Transverse colon (tissue), 4 donors: ENCODE results near the gene PSMB3. TPM values are rescaled to one million over a fixed set of nuclear protein-coding genes. Genes with fewer than 3 reads are reported as not detected.

ENCODE experiments used
- DNase-seq: peaks from one replicate; pipeline ENCODE4 v3.0.0-alpha.2; 2019
- H3K27ac ChIP-seq, 4 donors: fragments of 200-600 bp; sonication (generic); 2 replicates each; pipeline ENCODE4 v1.5.1; 2016 to 2018; ENCODE audit warnings: inconsistent platforms in 4 of 4
- H3K27me3 ChIP-seq: fragments of 200-600 bp; sonication (generic); 2 replicates; pipeline ENCODE4 v1.5.1; 2017; ENCODE audit warnings: inconsistent platforms
- H3K36me3 ChIP-seq, 4 donors: fragments of 200-600 bp; sonication (generic); 2 replicates each; pipeline ENCODE4 v1.5.1; 2017 to 2019; ENCODE audit warnings: inconsistent platforms in 4 of 4
- H3K4me1 ChIP-seq, 4 donors: fragments of 200-600 bp; sonication (generic); 2 replicates each; pipeline ENCODE4 v1.5.1; 2017 to 2020; ENCODE audit warnings: inconsistent platforms in 4 of 4
- H3K4me3 ChIP-seq, 4 donors: fragments of 200-600 bp; sonication (generic); 1 replicate in 1 of 4; 2 replicates in 3 of 4; pipeline versions ENCODE4 v1.5.1 to v1.6.1; 2017 to 2019; ENCODE audit warnings: inconsistent platforms in 4 of 4
- H3K9me3 ChIP-seq, 2 donors: fragments of 200-600 bp; sonication (generic); 2 replicates each; pipeline ENCODE4 v1.5.1; 2017 to 2019; ENCODE audit warnings: inconsistent platforms in 2 of 2
- EP300 ChIP-seq: sonication (generic); formaldehyde crosslinking; IDR thresholded peaks from one replicate; pipeline ENCODE4 v1.6.1; 2017; ENCODE audit warnings: antibody characterized with exemption, low read depth
- POLR2A ChIP-seq: fragments of 450-650 bp; IDR thresholded peaks from one replicate; pipeline ENCODE4 v1.6.1; 2016; ENCODE audit warnings: antibody characterized with exemption, mild to moderate bottlenecking, moderate library complexity
- POLR2AphosphoS5 ChIP-seq, 3 donors: sonication (generic); formaldehyde crosslinking; IDR thresholded peaks; one replicate each; pipeline ENCODE4 v1.6.1; 2016; ENCODE audit warnings: antibody characterized with exemption in 3 of 3
- WGBS, 2 donors: methylation state at CpG; one replicate each; pipeline ENCODE4 v1.1.5; 2018; ENCODE audit warnings: low coverage in 1 of 2; 5-methylcytosine and 5-hydroxymethylcytosine counted together
- in situ Hi-C, 4 donors: fragments of 200-750 bp; cut with MboI; loops; one replicate each; pipeline versions ENCODE4 v1.15.0 to v1.15.1; 2017; ENCODE audit warnings: low sequenced_read_pairs in 3 of 4, low pct_ligation_motif_present in 1 of 4, low pct_unique_long_range_greater_than_20kb in 1 of 4
- intact Hi-C: fragments of 100-400 bp; cut with DNase I; formaldehyde crosslinking; loops from one replicate; pipeline ENCODE4 v1.15.1; 2023; ENCODE audit warnings: low total_unique reads
- total RNA-seq, 4 donors: library from RNA; depleted of rRNA; stranded (reverse); fragments of >200 nt; gene quantifications; one replicate each; pipeline ENCODE4 v1.1.0, GENCODE V29; 2016
- TF ChIP-seq, protein P1 (sequence below), 5 experiments: fragments of 200-600 bp in 3 of 5; fragments of 450-650 bp in 2 of 5; sonication (generic) in 3 of 5; IDR thresholded peaks; 1 replicate in 2 of 5; 2 replicates in 3 of 5; pipeline ENCODE4 v1.5.1; 2016 to 2017; ENCODE audit warnings: antibody characterized with exemption in 5 of 5, inconsistent platforms in 3 of 5, mild to moderate bottlenecking in 2 of 5, moderate library complexity in 1 of 5

The PSMB3 gene
- total RNA-seq, 4 donors from 2014 or later, result 137 to 169 (median 159) TPM

DNA sequence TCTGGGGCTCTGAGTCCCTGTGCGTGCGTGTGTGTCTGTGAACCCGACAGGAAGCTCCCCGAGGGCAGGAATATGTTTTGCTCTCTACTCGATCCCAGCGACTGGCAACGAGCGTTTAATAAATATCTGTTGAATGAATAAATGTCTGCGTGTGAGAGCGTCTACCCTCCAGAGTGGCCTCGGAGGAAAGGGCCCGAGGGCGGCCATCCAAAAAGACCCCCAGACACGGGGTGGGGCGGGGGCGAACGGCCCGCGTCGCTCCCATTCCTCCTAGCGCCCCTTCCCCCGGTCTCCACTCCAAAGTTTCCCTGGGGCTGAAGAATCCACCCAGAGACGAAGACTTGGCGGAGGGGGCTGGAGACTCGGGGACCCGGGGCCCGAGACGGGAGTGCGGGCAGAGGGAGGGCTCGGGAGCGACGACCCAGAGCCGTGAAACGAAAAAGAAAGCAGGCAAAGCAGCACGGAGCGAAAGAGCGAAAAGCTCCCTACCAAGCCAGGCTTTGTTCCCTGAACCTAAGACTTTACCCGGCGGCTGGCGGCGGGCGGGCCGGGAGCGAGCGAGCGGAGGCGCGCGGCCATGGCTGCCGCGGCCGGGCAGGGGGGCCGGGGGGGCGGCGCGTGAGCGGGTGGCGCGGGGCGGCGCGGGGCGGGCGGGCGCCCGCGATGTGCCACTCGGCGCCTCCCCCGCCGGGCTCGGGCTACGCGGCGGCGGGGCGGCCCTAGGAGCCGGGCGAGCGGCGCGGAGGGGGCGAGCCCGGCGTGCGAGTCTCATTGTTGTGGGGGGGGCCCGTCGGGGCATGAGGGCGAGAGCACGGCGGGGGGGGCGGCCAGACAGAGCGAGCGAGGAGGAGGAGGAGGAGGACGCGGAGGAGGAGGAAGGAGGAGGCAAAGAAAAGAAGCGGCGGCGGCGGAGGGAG is 47.7 kb upstream of the PSMB3 start, which contains the start of gene MLLT6:
TSS of gene MLLT6 (plus strand) at position 668 of the 917 bp plus-strand sequence. CDS start 360 bp downstream, outside the sequence.
- TF ChIP-seq POLR2AphosphoS5 (IDR thresholded peaks at IDR 0.05), result peak in 2 of 3 donors; percentile 12 to 56
- TF ChIP-seq EP300, result no peak
- peak; percentile 32 for TF ChIP-seq POLR2A
- TF ChIP-seq, protein P1, sequence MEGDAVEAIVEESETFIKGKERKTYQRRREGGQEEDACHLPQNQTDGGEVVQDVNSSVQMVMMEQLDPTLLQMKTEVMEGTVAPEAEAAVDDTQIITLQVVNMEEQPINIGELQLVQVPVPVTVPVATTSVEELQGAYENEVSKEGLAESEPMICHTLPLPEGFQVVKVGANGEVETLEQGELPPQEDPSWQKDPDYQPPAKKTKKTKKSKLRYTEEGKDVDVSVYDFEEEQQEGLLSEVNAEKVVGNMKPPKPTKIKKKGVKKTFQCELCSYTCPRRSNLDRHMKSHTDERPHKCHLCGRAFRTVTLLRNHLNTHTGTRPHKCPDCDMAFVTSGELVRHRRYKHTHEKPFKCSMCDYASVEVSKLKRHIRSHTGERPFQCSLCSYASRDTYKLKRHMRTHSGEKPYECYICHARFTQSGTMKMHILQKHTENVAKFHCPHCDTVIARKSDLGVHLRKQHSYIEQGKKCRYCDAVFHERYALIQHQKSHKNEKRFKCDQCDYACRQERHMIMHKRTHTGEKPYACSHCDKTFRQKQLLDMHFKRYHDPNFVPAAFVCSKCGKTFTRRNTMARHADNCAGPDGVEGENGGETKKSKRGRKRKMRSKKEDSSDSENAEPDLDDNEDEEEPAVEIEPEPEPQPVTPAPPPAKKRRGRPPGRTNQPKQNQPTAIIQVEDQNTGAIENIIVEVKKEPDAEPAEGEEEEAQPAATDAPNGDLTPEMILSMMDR (IDR thresholded peaks at IDR 0.05), result peak in 1 of 5 experiments; percentile 12
- Histone ChIP-seq H3K4me1 (peaks cover 14 to 42% (median 30%) of the 10 kb centered on the region in 4 donors), H3K27ac (peak within 1 kb of the TSS; percentile 99), H3K36me3 (no peaks in the 10 kb centered on the region), H3K4me3 (peak within 1 kb of the TSS; percentile 91 to 95 (median 94)), H3K27me3 (no peaks in the 10 kb centered on the region), H3K9me3 (no peaks in the 10 kb centered on the region)
- 0 to 1% methylated on average over 1 to 81 of the region's 100 CpGs for WGBS, 2 donors
- intact Hi-C loops, result no loop called here
- in situ Hi-C loops, result no loop called here
- DNase-seq, result peak; percentile 83

DNA sequence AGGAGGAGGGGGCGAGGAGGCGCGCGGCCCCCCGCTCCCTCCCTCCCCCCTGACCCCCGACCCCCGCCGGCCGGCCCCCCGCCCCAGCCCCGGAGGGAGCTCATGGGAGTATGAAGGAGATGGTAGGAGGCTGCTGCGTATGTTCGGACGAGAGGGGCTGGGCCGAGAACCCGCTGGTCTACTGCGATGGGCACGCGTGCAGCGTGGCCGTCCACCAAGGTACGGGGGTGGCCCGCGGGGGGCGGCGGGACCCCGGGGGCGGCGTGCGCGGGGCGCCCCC is 47.1 kb upstream of the PSMB3 start:
- H3K36me3 ChIP-seq, result no peaks in the 10 kb centered on the region
- intact Hi-C loops (no loop called here), in situ Hi-C loops (no loop called here)
- no peaks in the 10 kb centered on the region for H3K9me3 ChIP-seq
- TF ChIP-seq, protein P1 (IDR thresholded peaks at IDR 0.05), result no peak
- TF ChIP-seq POLR2A (no peak), POLR2AphosphoS5 (IDR thresholded peaks at IDR 0.05) (no peak), EP300 (no peak)
- DNase-seq, result no peak
- H3K4me3 ChIP-seq, result peak overlapping the region; percentile 91 to 95 (median 94)
- peak overlapping the region; percentile 99 for H3K27ac ChIP-seq
- H3K4me1 ChIP-seq, result peaks cover 14 to 41% (median 28%) of the 10 kb centered on the region in 4 donors
- 1% methylated on average over 24 of the region's 32 CpGs; no CpG with 5 or more reads in 1 of the 2 donors for WGBS, 2 donors
- H3K27me3 ChIP-seq, result no peaks in the 10 kb centered on the region

DNA sequence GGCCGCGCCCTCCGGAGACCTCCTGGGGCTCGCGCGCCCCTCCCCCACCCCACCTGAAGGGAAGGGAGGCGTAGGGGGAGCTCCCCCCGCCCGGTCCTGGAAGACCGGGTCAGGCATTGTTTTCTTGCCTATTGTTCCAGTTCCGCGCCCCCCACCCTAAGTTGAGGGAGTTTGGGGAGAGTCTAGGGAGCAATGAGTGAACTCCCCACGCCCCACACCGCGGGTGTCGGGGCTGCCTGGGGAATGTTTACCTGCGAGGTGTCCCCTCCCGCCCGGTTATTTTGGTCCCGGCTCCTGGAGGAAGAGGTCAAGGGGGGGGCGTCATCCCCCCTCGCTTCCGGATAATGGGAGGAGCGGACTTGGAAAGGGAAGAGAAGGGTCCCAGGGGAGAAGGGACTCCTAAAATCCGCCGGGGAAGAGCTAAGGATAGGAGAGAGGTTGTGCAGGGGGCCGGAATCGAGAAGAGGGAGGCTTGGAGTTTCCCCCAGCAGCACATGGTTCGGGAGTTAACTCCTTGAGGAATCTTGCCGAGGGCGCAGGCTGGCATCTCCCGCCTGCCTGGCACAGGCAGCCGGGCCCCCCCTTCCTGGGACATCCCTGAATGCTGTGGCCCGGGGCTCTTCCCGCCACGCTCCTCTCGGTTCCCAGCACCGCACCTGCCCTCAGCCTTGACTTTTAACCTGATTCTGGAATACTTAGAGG is 46.6 kb upstream of the PSMB3 start:
- Histone ChIP-seq H3K27me3 (no peaks in the 10 kb centered on the region), H3K4me1 (peaks cover 13 to 40% (median 27%) of the 10 kb centered on the region in 4 donors), H3K27ac (peak overlapping the region; percentile 99), H3K36me3 (no peaks in the 10 kb centered on the region), H3K9me3 (no peaks in the 10 kb centered on the region), H3K4me3 (peak overlapping the region; percentile 91 to 95 (median 94))
- no peak for TF ChIP-seq POLR2A
- TF ChIP-seq, protein P1 (IDR thresholded peaks at IDR 0.05), result no peak
- TF ChIP-seq POLR2AphosphoS5 (IDR thresholded peaks at IDR 0.05), result no peak
- TF ChIP-seq EP300, result no peak
- DNase-seq, result peak; percentile 50
- intact Hi-C loops, result no loop called here
- WGBS, 2 donors, result 0 to 1% methylated on average over 5 to 33 of the region's 38 CpGs
- in situ Hi-C loops, result no loop called here

DNA sequence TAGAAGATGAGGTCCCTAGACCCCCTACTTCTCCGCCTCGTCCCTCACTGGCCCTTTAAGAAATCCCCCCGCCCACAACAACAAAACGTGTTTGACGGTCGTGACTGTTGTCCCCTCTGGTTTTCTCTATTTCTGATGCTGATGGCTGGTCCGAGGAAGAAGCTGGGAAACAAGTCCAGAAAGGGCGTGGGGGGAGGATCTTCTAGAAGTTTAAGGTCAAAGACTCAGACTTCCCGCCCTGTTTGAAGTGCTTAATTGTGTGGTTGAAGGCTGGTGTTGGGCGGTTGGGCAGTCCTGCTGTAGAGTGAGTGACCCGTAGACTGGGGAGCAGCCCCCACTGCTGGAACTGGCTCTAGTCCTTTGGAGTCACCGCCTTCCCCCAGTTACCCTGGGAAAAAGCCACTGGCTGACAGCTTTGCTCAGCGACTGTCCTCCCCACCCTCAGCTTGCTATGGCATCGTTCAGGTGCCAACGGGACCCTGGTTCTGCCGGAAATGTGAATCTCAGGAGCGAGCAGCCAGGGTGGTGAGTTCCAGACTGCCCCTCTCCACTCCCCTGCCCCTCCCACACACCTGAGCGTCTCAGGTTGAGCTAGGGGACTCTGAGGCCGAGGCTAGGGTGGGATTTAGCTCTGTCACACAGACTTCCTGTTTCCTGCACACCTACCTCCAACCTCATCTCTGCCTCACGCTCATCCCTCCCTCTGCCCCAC is 45.9 kb upstream of the PSMB3 start:
- Histone ChIP-seq H3K4me1 (peaks cover 6 to 33% (median 19%) of the 10 kb centered on the region in 4 donors), H3K9me3 (no peaks in the 10 kb centered on the region), H3K4me3 (peak overlapping the region; percentile 91 to 95 (median 94)), H3K27ac (peak overlapping the region; percentile 99), H3K27me3 (no peaks in the 10 kb centered on the region), H3K36me3 (no peaks in the 10 kb centered on the region)
- intact Hi-C loops, result no loop called here
- no peak for TF ChIP-seq EP300
- no peak for TF ChIP-seq POLR2AphosphoS5 (IDR thresholded peaks at IDR 0.05)
- TF ChIP-seq POLR2A, result no peak
- TF ChIP-seq, protein P1 (IDR thresholded peaks at IDR 0.05), result no peak
- no peak for DNase-seq
- in situ Hi-C loops, result no loop called here
- WGBS, 2 donors, result 5 to 7% methylated on average over 3 to 20 of the region's 20 CpGs
